ENCODE results near the gene CYBRD1. TPM values are rescaled to one million over a fixed set of nuclear protein-coding genes. Genes with fewer than 3 reads are reported as not detected.
"Not testable (repeated sequence)": the region's sequence is repeated elsewhere in the genome, so short reads cannot be mapped to it uniquely, and the experiment has no call there.

Gene CYBRD1
- polyA plus RNA-seq, 1 experiment: 157 TPM

DNA sequence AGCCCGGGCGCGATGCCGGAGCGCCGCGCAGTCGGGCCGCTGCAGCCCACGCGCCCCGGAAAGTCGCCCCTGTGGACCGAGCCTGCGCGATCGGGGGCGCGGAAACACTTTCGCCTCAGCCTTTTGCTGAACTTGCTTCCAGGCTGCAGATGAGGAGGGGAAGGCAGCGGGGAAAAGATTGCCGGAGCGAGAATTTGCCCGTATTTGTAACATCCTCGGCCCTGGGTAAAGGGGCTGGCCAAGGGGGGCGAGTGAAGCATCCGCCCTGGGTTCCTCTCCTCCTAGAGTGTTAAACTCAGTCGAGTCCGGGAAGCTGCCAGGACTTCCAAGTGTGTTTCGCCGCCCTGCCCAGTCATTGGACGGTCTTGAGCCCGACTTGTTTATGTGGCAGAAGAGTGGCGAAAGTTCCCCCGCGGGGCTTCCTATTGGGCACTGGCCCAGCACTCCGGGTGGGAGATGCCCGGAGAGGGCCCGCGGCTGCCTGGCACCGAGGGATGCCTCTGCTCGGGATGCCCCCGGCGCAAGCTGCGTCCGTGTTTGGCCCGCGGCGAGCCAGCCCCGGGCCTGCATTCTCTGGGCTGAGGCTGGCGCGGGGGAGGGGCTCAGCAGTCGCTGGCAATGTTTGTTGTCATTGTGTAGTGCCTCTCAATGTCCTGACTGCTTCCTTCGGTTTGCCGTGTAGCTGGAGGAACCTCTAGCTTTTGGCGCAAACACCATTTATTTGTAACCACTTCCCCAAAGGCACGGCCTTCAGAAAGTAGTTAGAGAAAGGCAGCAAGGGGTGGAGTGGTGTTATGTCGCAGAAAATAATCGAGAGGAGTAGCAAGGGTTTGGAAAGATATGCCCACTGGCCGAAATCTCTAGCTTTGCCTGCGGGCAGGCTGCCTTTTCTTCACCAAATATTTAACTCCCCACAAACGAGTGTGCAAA, 1.1 kb downstream of the CYBRD1 start:
- H3K9me3 ChIP-seq (ENCODE audit: control insufficient read depth, insufficient read depth, low read length): no peaks in the 10 kb centered on the region; the same call in 1 of the 2 replicates
- TF ChIP-seq, protein P1, sequence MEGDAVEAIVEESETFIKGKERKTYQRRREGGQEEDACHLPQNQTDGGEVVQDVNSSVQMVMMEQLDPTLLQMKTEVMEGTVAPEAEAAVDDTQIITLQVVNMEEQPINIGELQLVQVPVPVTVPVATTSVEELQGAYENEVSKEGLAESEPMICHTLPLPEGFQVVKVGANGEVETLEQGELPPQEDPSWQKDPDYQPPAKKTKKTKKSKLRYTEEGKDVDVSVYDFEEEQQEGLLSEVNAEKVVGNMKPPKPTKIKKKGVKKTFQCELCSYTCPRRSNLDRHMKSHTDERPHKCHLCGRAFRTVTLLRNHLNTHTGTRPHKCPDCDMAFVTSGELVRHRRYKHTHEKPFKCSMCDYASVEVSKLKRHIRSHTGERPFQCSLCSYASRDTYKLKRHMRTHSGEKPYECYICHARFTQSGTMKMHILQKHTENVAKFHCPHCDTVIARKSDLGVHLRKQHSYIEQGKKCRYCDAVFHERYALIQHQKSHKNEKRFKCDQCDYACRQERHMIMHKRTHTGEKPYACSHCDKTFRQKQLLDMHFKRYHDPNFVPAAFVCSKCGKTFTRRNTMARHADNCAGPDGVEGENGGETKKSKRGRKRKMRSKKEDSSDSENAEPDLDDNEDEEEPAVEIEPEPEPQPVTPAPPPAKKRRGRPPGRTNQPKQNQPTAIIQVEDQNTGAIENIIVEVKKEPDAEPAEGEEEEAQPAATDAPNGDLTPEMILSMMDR (IDR thresholded peaks at IDR 0.05; ENCODE audit: low read depth, low read length): no peak
- peak overlapping the region; percentile 86 for H3K27ac ChIP-seq (ENCODE audit: low read depth, low read length)
- DNase-seq (ENCODE audit: low read depth, low spot score): no peak
- CTCF ChIA-PET: no interaction called here
- POLR2A ChIA-PET: interaction anchor here (2.4 kb wide), 1 partner anchor 8 kb away, joined by 17 read pairs; no protein-coding TSS in a partner anchor
- no peaks in the 10 kb centered on the region for H3K27me3 ChIP-seq (ENCODE audit: control insufficient read depth, insufficient read depth, low read length)
- peak overlapping the region; percentile 83 for H3K4me3 ChIP-seq (ENCODE audit: low read depth, low read length)

DNA sequence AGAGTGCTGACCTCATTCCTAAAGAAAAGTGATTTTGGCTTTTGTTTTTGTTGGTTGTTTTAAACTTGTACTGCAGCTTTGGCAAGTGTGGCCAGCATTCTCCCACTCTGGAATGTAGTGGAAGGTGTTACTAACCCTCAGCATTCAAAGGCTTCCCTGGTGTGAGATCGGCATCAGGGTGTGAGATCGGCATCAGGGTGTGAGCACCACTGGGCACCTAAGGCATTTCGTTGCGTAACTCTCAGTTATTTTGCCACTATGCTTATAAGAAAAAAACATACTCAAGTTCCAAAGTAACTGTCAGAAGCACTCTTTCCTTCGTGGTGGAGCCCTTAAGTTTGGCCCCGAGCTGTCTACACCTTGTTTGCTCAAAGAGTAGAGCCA, 1.7 kb downstream of the CYBRD1 start:
- H3K27me3 ChIP-seq (ENCODE audit: control insufficient read depth, insufficient read depth, low read length): no peaks in the 10 kb centered on the region
- ChIA-PET CTCF (no interaction called here), POLR2A (interaction anchor here (2.4 kb wide), 1 partner anchor 7 kb away, joined by 17 read pairs; no protein-coding TSS in a partner anchor)
- TF ChIP-seq, protein P1 (IDR thresholded peaks at IDR 0.05; ENCODE audit: low read depth, low read length): no peak
- no peaks in the 10 kb centered on the region; the same call in 1 of the 2 replicates for H3K9me3 ChIP-seq (ENCODE audit: control insufficient read depth, insufficient read depth, low read length)
- H3K27ac ChIP-seq (ENCODE audit: low read depth, low read length): peak overlapping the region; percentile 86
- peak overlapping the region; percentile 83 for H3K4me3 ChIP-seq (ENCODE audit: low read depth, low read length)
- no peak for DNase-seq (ENCODE audit: low read depth, low spot score)

DNA sequence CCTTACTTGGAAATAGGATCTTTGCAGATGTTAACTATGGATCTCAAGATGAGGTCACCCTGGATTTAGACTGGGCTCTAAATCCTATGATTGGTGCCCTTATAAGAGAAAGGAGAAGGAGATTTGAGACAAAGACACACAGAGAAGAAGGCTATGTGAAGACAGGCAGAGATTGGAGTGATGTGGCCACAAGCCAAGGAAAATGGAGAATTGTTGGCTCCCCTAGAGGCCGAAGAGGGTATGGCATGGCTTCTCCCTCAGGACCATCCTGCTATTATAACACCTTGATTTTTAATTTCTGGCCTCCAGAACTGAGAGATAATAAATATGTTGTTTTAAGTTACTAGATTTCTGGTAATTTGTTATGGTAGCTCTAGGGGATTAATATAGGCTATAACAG, 7.6 kb downstream of the CYBRD1 start:
- Histone ChIP-seq H3K4me3 (ENCODE audit: low read depth, low read length) (no peak overlapping the region), H3K27me3 (ENCODE audit: control insufficient read depth, insufficient read depth, low read length) (no peaks in the 10 kb centered on the region), H3K9me3 (ENCODE audit: control insufficient read depth, insufficient read depth, low read length) (no peaks in the 10 kb centered on the region), H3K27ac (ENCODE audit: low read depth, low read length) (no peak overlapping the region)
- DNase-seq (ENCODE audit: low read depth, low spot score): no peak
- ChIA-PET POLR2A (no interaction called here), CTCF (interaction anchor here (0.9 to 1.5 kb wide), 2 partner anchors 8 to 43 kb away, joined by 3 to 6 read pairs; partner anchors contain the start of gene CYBRD1)
- TF ChIP-seq, protein P1 (IDR thresholded peaks at IDR 0.05; ENCODE audit: low read depth, low read length): peak; percentile 62

DNA sequence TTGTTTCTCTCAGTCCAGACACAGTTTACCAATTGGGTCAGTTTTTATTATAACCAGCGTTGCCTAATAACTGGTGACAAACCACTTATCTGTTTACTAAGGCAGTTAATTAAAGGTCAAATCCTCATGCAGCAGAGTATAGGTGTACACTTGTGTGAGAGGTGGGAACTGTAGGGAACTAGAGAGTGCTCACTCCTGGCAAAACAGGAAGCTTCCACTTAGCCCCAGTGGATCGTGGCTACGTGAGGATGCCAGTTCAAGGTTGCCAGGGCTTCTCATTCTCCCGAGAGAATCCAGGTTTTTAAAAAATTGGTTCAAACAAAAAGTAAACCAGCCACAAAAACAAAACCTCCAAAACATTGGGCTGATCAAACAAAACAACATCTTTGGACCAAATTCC, 8.1 kb downstream of the CYBRD1 start:
- no peak overlapping the region for H3K4me3 ChIP-seq (ENCODE audit: low read depth, low read length)
- POLR2A ChIA-PET: interaction anchor here (0.7 to 1.8 kb wide), 2 partner anchors 8 to 171 kb away, joined by 6 to 17 read pairs; partner anchors contain the start of gene CYBRD1
- H3K9me3 ChIP-seq (ENCODE audit: control insufficient read depth, insufficient read depth, low read length): no peaks in the 10 kb centered on the region
- no peak for DNase-seq (ENCODE audit: low read depth, low spot score)
- TF ChIP-seq, protein P1 (IDR thresholded peaks at IDR 0.05; ENCODE audit: low read depth, low read length): no peak
- CTCF ChIA-PET: interaction anchor here (0.9 to 1.6 kb wide), 3 partner anchors 8 to 114 kb away, joined by 3 to 6 read pairs (median 5); partner anchors contain the start of gene CYBRD1
- no peaks in the 10 kb centered on the region for H3K27me3 ChIP-seq (ENCODE audit: control insufficient read depth, insufficient read depth, low read length)
- H3K27ac ChIP-seq (ENCODE audit: low read depth, low read length): no peak overlapping the region

DNA sequence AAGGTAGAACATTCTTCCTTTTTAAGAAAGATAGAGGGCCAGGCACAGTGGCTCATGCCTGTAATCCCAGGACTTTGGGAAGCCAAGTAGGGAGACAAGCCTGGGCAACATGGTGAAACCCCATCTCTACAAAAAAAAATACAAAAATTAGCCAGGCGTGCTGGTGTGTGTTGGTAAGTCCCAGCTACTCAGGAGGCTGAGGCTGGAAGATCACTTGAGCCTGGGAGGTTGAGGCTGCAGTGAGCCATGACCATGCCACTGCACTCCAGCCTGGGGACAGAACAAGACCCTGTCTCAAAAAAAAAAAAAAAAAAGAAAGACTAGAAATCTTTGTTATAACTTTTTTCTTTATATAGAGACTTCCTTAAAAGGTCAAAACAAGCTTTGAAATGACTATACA, 8.6 kb downstream of the CYBRD1 start:
- H3K27me3 ChIP-seq (ENCODE audit: control insufficient read depth, insufficient read depth, low read length); DNase-seq (ENCODE audit: low read depth, low spot score); H3K4me3 ChIP-seq (ENCODE audit: low read depth, low read length); H3K27ac ChIP-seq (ENCODE audit: low read depth, low read length); H3K9me3 ChIP-seq (ENCODE audit: control insufficient read depth, insufficient read depth, low read length): not testable (repeated sequence)
- CTCF ChIA-PET: interaction anchor here (0.6 to 1.6 kb wide), 6 partner anchors 9 to 213 kb away, joined by 3 to 6 read pairs (median 4); partner anchors contain the start of gene CYBRD1
- POLR2A ChIA-PET: interaction anchor here (0.6 to 1.8 kb wide), 5 partner anchors 8 to 369 kb away, joined by 3 to 17 read pairs (median 4); partner anchors contain the start of gene CYBRD1

Data from AG04450 (cell line).